ENCODE data around the gene TSHR.

TSHR gene

DNA sequence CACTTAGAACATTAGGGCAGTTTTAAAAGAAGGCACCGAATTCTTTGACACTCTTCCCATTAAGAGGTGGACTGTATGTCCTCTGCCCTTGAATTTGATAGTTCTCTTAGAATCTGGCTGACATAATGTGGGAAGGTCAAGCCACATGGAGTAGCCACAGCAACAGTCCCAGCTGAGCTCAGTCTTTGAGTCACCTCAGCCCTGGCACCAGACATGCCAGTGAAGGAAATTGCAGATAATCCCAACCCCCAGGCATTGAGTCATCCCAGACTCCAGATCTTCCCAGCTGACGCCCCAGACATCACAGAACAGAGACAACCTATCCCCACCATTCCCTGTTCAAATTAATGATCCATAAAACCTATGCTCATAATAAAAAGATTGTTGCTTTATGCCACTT is 181.9 kb downstream of the TSHR start:
- Histone ChIP-seq H3K4me1 (ENCODE audit: control insufficient read depth, insufficient read depth, low read length) (no peaks in the 10 kb centered on the region), H3K4me3 (ENCODE audit: low read length) (no peak overlapping the region), H3K27ac (ENCODE audit: low read depth, low read length) (no peak overlapping the region), H3K27me3 (ENCODE audit: control insufficient read depth, insufficient read depth, low read length) (no peaks in the 10 kb centered on the region), H3K36me3 (ENCODE audit: control insufficient read depth, insufficient read depth, low read length) (no peaks in the 10 kb centered on the region), H3K9ac (ENCODE audit: low read length) (no peak overlapping the region)

DNA sequence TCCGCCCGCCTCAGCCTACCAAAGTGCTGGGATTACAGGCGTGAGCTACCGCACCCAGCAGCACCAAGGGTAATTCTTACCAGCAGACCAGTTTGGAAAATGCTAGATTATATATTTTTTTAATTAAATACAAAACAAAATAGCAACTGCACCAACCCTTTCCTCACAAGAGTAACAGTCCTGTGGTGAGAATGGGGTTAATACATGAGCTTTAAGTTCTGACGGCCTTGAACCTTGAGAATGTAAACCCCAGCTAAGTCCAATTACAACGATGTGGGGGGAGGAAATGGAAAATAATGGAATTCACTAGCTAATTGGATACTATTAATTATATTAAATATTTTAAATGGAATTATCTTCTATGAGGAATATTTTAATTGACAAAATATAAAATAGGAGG is 183.0 kb downstream of the TSHR start:
- H3K9ac ChIP-seq (ENCODE audit: low read length) = no peak overlapping the region
- H3K27ac ChIP-seq (ENCODE audit: low read depth, low read length) = no peak overlapping the region
- H3K27me3 ChIP-seq (ENCODE audit: control insufficient read depth, insufficient read depth, low read length) = no peaks in the 10 kb centered on the region
- no peak overlapping the region for H3K4me3 ChIP-seq (ENCODE audit: low read length)
- no peaks in the 10 kb centered on the region for H3K4me1 ChIP-seq (ENCODE audit: control insufficient read depth, insufficient read depth, low read length)
- no peaks in the 10 kb centered on the region for H3K36me3 ChIP-seq (ENCODE audit: control insufficient read depth, insufficient read depth, low read length)

DNA sequence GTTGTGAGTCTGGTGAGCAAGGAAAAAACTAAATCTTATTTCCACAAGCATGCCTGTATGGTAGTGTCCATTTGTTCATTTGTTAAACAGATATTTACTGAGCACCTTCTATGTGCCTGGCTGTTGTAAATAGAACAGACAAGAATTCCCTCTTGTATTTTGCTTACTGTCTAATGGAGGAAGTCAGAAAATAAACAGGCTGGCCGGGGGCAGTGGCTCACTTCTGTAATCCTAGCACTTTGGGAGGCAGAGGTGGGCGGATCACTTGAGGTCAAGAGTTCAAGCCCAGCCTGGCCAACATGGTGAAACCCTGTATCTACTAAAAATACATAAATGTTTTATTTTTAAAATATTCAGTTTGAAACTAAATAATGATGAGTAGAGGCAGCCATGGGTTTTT is 186.0 kb downstream of the TSHR start:
- H3K27me3 ChIP-seq (ENCODE audit: control insufficient read depth, insufficient read depth, low read length) = no peaks in the 10 kb centered on the region
- no peak overlapping the region for H3K4me3 ChIP-seq (ENCODE audit: low read length)
- no peak overlapping the region for H3K9ac ChIP-seq (ENCODE audit: low read length)
- H3K27ac ChIP-seq (ENCODE audit: low read depth, low read length) = no peak overlapping the region
- H3K4me1 ChIP-seq (ENCODE audit: control insufficient read depth, insufficient read depth, low read length) = no peaks in the 10 kb centered on the region
- H3K36me3 ChIP-seq (ENCODE audit: control insufficient read depth, insufficient read depth, low read length) = no peaks in the 10 kb centered on the region

DNA sequence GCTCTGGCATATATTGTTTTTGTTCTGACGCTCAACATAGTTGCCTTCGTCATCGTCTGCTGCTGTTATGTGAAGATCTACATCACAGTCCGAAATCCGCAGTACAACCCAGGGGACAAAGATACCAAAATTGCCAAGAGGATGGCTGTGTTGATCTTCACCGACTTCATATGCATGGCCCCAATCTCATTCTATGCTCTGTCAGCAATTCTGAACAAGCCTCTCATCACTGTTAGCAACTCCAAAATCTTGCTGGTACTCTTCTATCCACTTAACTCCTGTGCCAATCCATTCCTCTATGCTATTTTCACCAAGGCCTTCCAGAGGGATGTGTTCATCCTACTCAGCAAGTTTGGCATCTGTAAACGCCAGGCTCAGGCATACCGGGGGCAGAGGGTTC is 188.4 kb downstream of the TSHR start:
- no peaks in the 10 kb centered on the region for H3K27me3 ChIP-seq (ENCODE audit: control insufficient read depth, insufficient read depth, low read length)
- no peak overlapping the region for H3K4me3 ChIP-seq (ENCODE audit: low read length)
- H3K36me3 ChIP-seq (ENCODE audit: control insufficient read depth, insufficient read depth, low read length) = no peaks in the 10 kb centered on the region
- no peak overlapping the region for H3K27ac ChIP-seq (ENCODE audit: low read depth, low read length)
- H3K4me1 ChIP-seq (ENCODE audit: control insufficient read depth, insufficient read depth, low read length) = no peaks in the 10 kb centered on the region
- no peak overlapping the region for H3K9ac ChIP-seq (ENCODE audit: low read length)

DNA sequence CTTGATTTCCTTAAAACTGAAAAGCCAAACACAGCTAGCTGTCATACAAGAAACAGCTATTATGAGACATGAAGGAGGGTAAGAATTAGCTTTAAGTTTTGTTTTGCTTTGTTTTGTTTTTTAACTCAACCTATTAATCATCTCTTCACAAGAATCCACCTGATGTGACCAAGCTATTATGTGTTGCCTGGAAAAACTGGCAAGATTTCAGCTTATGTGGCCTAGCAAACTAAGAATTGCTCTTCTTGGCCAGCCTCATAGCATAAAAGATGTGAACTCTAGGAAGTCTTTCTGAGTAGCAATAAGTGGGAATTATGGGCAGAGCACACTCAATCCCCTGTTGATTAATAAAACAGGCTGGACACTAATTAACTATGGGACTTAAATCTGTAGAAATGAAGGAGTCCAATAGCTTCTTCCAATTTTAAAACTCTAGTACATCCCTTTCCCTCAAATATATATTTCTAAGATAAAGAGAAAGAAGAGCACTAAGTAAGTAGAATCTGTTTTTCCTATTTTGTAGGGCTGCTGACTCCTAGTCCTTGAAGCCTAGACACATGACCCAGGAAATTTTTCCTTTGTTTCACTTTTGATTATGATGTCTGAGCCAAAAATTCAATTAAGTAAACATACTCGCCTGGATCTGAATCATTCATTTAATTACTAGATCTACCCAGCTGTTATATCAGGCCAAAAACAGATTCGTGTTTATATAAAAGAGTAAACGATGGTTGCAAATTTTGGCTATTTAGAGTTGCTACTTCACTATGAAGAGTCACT is 189.6 kb downstream of the TSHR start:
- H3K27me3 ChIP-seq (ENCODE audit: control insufficient read depth, insufficient read depth, low read length) = no peaks in the 10 kb centered on the region
- no peak overlapping the region for H3K9ac ChIP-seq (ENCODE audit: low read length)
- no peak overlapping the region for H3K27ac ChIP-seq (ENCODE audit: low read depth, low read length)
- no peak overlapping the region for H3K4me3 ChIP-seq (ENCODE audit: low read length)
- no peaks in the 10 kb centered on the region for H3K4me1 ChIP-seq (ENCODE audit: control insufficient read depth, insufficient read depth, low read length)
- no peaks in the 10 kb centered on the region for H3K36me3 ChIP-seq (ENCODE audit: control insufficient read depth, insufficient read depth, low read length)

DNA sequence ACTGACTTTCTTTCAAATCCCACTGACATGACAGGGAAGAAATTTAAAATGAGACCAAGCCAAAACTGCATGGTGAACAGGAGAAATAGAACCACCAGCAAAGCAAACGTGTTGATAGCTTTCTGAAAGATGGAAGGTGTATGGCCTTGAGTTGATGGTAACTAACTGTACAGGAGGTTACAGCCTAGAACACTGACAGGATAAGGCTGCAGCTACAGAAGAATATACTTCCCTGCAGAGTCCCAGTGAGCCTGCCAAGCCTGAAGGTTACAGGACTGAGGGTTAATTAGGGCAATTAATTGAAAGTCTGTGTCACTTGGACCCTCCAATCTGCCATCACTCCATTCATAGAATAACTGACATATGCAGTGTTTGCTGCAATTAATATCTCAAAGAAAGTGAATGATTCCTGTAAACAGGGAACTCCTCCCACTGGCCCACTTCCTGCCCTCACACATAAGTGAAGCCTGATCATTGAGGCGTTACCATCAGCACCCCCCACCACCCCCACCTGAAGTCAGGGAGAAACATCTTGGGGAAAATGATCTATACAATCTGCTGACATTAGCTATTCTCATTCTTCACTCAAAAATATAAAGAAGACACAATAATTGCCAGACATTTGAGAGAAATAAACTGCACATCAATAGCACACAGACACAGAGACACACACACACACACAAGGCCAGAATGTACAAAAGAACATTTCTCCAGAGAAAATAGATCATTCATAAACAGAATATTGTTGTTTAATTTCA is 191.9 kb downstream of the TSHR start:
- H3K4me3 ChIP-seq (ENCODE audit: low read length) = no peak overlapping the region
- no peaks in the 10 kb centered on the region for H3K36me3 ChIP-seq (ENCODE audit: control insufficient read depth, insufficient read depth, low read length)

DNA sequence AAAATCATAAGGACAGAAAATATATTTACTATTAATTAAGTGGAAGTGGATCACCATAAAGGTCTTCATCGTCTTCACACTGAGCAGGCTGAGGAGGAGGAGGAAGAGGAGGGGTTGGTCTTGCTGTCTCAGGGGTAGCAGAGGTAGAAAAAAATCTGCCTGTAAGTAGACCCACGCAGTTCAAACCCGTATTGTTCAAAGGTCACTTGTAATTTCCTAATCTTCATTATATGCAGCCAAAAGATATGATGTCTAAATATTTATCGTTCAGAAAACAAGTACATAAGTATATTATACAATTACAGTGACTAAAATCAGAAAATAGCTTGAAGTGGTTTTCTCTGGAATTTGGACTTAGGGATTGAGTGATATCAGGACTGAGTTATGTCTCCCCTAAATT is 193.2 kb downstream of the TSHR start:
- H3K27me3 ChIP-seq (ENCODE audit: control insufficient read depth, insufficient read depth, low read length) = no peaks in the 10 kb centered on the region
- H3K9ac ChIP-seq (ENCODE audit: low read length) = no peak overlapping the region
- no peak overlapping the region for H3K4me3 ChIP-seq (ENCODE audit: low read length)
- no peak overlapping the region for H3K27ac ChIP-seq (ENCODE audit: low read depth, low read length)
- H3K4me1 ChIP-seq (ENCODE audit: control insufficient read depth, insufficient read depth, low read length) = no peaks in the 10 kb centered on the region
- no peaks in the 10 kb centered on the region for H3K36me3 ChIP-seq (ENCODE audit: control insufficient read depth, insufficient read depth, low read length)

More for the DNA sequence above, 191.9 kb downstream of the TSHR start:
- no peak overlapping the region for H3K27ac ChIP-seq (ENCODE audit: low read depth, low read length)
- no peak overlapping the region for H3K9ac ChIP-seq (ENCODE audit: low read length)
- no peaks in the 10 kb centered on the region for H3K4me1 ChIP-seq (ENCODE audit: control insufficient read depth, insufficient read depth, low read length)
- no peaks in the 10 kb centered on the region for H3K27me3 ChIP-seq (ENCODE audit: control insufficient read depth, insufficient read depth, low read length)

DNA sequence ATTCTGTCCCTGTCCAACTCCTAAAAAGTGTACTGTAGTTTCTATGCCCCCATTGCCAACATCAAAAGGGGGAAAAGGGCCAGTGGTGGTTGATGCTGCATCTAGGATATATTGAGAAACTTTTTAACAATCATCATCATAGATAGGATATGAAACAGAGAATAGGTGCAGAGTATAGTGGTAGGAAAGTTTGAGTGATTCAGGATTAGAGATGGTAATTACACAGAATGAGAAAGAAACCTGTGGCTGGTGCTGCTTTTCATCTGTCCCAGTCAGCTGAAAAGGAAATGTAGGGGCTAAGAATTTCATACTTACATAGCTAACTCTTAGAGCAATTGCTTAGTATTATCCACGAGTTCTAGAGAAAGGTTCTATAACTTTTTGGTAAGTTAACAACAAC is 197.8 kb downstream of the TSHR start:
- Histone ChIP-seq H3K36me3 (ENCODE audit: control insufficient read depth, insufficient read depth, low read length) (no peaks in the 10 kb centered on the region), H3K4me3 (ENCODE audit: low read length) (no peak overlapping the region), H3K4me1 (ENCODE audit: control insufficient read depth, insufficient read depth, low read length) (no peaks in the 10 kb centered on the region), H3K27me3 (ENCODE audit: control insufficient read depth, insufficient read depth, low read length) (no peaks in the 10 kb centered on the region), H3K27ac (ENCODE audit: low read depth, low read length) (no peak overlapping the region), H3K9ac (ENCODE audit: low read length) (no peak overlapping the region)

DNA sequence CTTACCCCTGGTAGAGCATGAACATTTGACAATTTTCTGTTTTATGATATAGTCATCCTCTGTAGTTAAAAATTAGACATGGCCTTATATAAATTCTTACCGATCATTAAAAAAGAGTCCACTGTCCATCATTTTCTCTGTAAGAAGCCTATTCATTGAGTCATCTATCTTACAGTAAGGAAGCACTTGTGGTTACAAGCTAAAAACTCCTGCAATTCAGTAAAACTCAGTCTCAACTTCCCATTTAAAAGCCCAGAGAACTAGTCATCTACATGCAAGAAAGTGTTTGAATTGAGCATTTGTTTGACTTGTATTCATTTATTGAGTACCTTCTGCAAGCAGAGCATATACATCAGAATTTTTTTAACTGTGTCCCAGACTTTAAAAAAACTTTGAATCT is 202.0 kb downstream of the TSHR start:
- H3K27me3 ChIP-seq (ENCODE audit: control insufficient read depth, insufficient read depth, low read length) = no peaks in the 10 kb centered on the region
- H3K4me1 ChIP-seq (ENCODE audit: control insufficient read depth, insufficient read depth, low read length) = no peaks in the 10 kb centered on the region
- H3K27ac ChIP-seq (ENCODE audit: low read depth, low read length) = no peak overlapping the region
- H3K4me3 ChIP-seq (ENCODE audit: low read length) = no peak overlapping the region
- H3K9ac ChIP-seq (ENCODE audit: low read length) = no peak overlapping the region
- no peaks in the 10 kb centered on the region for H3K36me3 ChIP-seq (ENCODE audit: control insufficient read depth, insufficient read depth, low read length)

DNA sequence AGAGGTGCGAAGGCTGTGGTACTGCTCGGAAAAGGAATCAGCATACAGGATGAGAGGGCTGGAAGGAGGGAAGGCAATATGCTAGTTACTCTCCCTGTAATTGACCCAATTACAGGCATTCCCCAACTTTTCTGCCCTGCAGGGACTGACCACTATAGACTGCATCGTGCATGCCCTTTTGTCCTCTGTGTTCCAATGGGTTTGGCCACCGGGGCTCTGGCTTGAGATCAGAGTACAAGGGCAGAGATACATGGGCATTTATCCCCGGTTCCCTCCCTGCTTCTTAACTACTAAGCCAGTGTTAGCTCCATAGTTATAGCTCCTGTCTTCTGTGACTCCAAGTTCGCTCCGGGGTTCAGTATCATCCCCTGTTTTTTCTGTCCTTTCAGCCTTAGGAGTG is 205.7 kb downstream of the TSHR start:
- H3K9ac ChIP-seq (ENCODE audit: low read length) = no peak overlapping the region
- no peaks in the 10 kb centered on the region for H3K36me3 ChIP-seq (ENCODE audit: control insufficient read depth, insufficient read depth, low read length)
- H3K4me3 ChIP-seq (ENCODE audit: low read length) = no peak overlapping the region
- H3K27me3 ChIP-seq (ENCODE audit: control insufficient read depth, insufficient read depth, low read length) = no peaks in the 10 kb centered on the region
- H3K4me1 ChIP-seq (ENCODE audit: control insufficient read depth, insufficient read depth, low read length) = no peaks in the 10 kb centered on the region
- H3K27ac ChIP-seq (ENCODE audit: low read depth, low read length) = no peak overlapping the region

DNA sequence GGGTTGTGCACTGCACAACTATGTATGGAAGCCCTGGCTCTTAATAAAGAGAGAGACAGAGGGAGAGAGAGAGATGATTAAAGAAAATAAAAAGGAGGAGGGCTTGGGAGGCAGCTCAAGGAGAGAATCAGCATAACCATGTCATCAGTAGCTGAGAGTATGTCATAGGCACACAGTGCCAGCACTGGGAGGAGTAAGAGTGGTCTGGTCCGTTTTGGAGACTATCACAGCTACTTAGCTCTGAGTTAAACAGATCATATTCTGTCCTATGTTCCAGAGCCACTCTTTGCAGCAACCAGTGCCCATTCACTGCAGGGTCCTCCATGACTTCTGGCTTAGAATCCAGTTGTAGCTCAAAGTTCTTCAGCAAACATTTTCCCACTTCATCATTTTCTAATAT is 206.3 kb downstream of the TSHR start:
- Histone ChIP-seq H3K27me3 (ENCODE audit: control insufficient read depth, insufficient read depth, low read length) (no peaks in the 10 kb centered on the region), H3K36me3 (ENCODE audit: control insufficient read depth, insufficient read depth, low read length) (no peaks in the 10 kb centered on the region), H3K4me3 (ENCODE audit: low read length) (no peak overlapping the region), H3K9ac (ENCODE audit: low read length) (no peak overlapping the region), H3K4me1 (ENCODE audit: control insufficient read depth, insufficient read depth, low read length) (no peaks in the 10 kb centered on the region), H3K27ac (ENCODE audit: low read depth, low read length) (no peak overlapping the region)

DNA sequence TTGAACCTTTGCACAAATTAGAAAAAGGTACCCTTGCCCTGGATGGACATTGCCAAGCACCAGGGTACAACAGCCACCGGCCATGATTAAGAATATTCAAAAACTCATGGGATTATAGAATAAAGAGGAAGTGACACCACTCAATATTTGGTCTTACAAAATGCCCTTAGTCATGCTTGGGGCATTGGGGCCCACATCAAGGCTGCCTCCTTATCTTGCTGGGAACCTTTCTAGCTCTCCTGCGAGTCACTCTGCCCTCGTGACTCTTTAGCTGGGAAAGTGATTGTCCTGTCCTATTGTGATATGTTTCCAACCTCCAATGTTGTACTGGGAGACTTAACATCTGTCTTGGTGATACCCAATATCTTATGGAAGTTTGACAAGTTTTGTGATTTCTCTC is 207.5 kb downstream of the TSHR start:
- Histone ChIP-seq H3K9ac (ENCODE audit: low read length) (no peak overlapping the region), H3K4me3 (ENCODE audit: low read length) (no peak overlapping the region), H3K36me3 (ENCODE audit: control insufficient read depth, insufficient read depth, low read length) (no peaks in the 10 kb centered on the region), H3K27me3 (ENCODE audit: control insufficient read depth, insufficient read depth, low read length) (no peaks in the 10 kb centered on the region), H3K27ac (ENCODE audit: low read depth, low read length) (no peak overlapping the region), H3K4me1 (ENCODE audit: control insufficient read depth, insufficient read depth, low read length) (no peaks in the 10 kb centered on the region)

All from rectal smooth muscle tissue (tissue), 1 donor.